ENCODE measurements around the gene PTPN6.

Gene PTPN6

DNA sequence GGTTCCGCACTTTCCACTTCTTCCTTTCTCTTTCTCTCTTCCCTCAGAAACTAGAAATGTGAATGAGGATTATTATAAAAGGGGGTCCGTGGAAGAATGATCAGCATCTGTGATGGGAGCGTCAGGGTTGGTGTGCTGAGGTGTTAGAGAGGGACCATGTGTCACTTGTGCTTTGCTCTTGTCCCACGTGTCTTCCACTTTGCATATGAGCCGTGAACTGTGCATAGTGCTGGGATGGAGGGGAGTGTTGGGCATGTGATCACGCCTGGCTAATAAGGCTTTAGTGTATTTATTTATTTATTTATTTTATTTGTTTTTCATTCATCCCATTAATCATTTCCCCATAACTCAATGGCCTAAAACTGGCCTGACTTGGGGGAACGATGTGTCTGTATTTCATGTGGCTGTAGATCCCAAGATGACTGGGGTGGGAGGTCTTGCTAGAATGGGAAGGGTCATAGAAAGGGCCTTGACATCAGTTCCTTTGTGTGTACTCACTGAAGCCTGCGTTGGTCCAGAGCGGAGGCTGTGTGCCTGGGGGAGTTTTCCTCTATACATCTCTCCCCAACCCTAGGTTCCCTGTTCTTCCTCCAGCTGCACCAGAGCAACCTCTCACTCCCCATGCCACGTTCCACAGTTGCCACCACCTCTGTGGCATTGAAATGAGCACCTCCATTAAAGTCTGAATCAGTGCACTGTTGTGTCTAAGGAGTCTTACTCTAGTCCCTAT lies 28.0 kb upstream of the PTPN6 start:
- no peak for DNase-seq

DNA sequence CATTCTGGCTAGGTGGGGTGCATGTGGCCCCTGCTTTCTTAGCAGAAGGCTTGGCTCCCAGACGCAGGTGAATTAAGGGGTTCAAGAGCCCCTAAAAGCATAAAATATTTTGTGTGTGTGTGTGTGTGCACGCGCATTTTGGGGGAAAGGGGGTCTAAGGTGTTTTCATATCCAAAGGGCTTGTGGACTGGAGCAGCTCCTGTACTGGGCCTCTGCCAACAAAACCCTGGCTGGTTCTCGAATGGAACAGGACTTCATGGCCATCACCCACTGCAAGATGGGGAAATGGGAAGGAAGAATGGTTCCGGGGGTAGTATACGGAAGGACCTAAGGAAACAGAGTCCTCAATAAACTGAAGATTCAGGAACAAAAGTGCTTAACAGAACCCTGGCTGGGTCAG lies 27.3 kb upstream of the PTPN6 start:
- DNase-seq: no peak

DNA sequence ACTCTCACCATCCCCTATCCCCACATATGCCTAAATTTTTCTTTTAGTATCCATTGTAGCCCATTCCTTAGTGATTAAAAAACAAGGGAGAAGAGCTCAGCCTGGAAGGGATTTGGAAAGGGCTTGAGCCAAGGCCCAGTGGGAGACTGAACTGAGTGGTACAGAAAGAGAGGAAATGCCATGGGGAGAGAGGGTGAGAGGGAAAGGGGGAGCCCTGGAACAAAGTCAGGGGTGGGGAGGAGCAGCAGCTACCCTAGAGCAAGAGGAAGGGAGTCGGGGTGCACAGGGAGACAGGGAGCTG lies 26.0 kb upstream of the PTPN6 start:
- DNase-seq: no peak

- no peak for DNase-seq
These were observed 25.4 kb upstream of the PTPN6 start for GRCh38 chr12:6925540-6926279.

- peak; percentile 26 for DNase-seq
These were observed 23.7 kb upstream of the PTPN6 start, which contains the start of gene ATN1 for GRCh38 chr12:6927379-6928021. TSS of gene ATN1 (plus strand) at chr12:6927959. CDS start at chr12:6934002, 6,043 bp downstream.

- no peak for DNase-seq
These were observed 23.0 kb upstream of the PTPN6 start for GRCh38 chr12:6928022-6928702.

GRCh38 chr12:6928703-6929407 lies 22.3 kb upstream of the PTPN6 start:
- DNase-seq: no peak

DNA sequence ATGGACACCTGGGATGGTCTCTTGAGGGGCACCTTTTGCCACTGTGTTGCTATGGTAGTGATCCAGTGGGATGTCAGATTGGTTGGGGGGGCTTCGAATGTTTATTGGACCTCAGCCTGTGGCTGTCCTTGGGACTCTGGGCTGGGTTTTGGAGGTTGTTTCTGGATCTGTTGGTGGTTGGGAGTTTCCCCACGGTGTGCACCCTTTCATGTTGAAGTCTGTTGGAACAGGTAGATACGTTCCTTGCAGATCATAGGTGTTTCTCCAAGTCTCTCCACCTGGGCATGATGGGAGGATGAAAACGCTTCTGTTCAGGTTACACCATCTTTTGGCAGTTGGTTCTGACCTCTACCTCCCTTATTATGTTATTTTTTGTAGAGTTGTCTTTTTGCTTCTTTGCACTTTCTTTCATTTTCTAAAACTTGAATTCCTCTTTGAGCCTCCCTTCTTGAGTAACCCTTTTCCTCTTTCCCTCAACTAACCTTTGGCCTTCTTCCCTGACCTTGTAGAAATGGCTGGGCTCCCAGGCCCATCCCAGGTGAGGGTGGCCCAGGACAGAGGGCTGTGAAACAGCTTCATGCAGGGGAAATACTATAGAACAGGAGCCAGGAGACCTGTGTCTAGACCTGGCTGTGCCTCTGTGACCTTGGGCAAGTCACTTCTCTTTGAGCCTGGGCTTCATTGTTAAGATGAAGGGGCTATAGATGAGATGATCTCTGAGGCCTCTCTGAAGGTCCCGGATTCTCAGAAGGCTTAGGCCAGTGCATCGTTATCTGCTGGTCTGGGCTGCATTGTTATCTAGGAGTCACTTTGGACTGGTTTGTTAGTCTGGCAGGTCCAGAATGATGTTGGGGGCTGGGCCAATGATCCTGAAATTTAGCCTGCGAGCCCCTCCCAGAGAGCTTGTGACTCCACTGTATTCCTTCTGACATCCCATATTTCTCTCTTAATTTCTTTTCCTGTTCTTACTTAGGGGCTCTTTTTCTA lies 21.4 kb upstream of the PTPN6 start:
- DNase-seq: no peak

GRCh38 chr12:6932766-6933165 lies 18.4 kb upstream of the PTPN6 start:
- no peak for DNase-seq

- DNase-seq: no peak
These were observed 17.0 kb upstream of the PTPN6 start for GRCh38 chr12:6934110-6934509.

DNA sequence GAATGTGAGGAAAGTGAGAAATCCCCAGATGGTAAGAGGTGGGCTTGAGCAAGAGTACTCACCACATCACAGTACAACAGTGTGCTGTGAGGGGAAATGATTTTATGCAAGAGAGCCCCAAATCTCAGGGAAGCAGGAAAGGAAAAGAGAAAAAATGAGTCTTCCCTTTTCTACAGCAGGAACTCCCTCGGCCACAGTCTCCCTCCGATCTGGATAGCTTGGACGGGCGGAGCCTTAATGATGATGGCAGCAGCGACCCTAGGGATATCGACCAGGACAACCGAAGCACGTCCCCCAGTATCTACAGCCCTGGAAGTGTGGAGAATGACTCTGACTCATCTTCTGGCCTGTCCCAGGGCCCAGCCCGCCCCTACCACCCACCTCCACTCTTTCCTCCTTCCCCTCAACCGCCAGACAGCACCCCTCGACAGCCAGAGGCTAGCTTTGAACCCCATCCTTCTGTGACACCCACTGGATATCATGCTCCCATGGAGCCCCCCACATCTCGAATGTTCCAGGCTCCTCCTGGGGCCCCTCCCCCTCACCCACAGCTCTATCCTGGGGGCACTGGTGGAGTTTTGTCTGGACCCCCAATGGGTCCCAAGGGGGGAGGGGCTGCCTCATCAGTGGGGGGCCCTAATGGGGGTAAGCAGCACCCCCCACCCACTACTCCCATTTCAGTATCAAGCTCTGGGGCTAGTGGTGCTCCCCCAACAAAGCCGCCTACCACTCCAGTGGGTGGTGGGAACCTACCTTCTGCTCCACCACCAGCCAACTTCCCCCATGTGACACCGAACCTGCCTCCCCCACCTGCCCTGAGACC lies 15.6 kb upstream of the PTPN6 start:
- DNase-seq: no peak

DNA sequence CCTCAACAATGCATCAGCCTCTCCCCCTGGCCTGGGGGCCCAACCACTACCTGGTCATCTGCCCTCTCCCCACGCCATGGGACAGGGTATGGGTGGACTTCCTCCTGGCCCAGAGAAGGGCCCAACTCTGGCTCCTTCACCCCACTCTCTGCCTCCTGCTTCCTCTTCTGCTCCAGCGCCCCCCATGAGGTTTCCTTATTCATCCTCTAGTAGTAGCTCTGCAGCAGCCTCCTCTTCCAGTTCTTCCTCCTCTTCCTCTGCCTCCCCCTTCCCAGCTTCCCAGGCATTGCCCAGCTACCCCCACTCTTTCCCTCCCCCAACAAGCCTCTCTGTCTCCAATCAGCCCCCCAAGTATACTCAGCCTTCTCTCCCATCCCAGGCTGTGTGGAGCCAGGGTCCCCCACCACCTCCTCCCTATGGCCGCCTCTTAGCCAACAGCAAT lies 14.9 kb upstream of the PTPN6 start:
- DNase-seq: no peak

DNA sequence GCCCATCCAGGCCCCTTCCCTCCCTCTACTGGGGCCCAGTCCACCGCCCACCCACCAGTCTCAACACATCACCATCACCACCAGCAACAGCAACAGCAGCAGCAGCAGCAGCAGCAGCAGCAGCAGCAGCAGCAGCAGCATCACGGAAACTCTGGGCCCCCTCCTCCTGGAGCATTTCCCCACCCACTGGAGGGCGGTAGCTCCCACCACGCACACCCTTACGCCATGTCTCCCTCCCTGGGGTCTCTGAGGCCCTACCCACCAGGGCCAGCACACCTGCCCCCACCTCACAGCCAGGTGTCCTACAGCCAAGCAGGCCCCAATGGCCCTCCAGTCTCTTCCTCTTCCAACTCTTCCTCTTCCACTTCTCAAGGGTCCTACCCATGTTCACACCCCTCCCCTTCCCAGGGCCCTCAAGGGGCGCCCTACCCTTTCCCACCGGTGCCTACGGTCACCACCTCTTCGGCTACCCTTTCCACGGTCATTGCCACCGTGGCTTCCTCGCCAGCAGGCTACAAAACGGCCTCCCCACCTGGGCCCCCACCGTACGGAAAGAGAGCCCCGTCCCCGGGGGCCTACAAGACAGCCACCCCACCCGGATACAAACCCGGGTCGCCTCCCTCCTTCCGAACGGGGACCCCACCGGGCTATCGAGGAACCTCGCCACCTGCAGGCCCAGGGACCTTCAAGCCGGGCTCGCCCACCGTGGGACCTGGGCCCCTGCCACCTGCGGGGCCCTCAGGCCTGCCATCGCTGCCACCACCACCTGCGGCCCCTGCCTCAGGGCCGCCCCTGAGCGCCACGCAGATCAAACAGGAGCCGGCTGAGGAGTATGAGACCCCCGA lies 14.3 kb upstream of the PTPN6 start:
- no peak for DNase-seq

- peak; percentile 82 for DNase-seq
These were observed 13.4 kb upstream of the PTPN6 start for GRCh38 chr12:6937481-6938352.

DNA sequence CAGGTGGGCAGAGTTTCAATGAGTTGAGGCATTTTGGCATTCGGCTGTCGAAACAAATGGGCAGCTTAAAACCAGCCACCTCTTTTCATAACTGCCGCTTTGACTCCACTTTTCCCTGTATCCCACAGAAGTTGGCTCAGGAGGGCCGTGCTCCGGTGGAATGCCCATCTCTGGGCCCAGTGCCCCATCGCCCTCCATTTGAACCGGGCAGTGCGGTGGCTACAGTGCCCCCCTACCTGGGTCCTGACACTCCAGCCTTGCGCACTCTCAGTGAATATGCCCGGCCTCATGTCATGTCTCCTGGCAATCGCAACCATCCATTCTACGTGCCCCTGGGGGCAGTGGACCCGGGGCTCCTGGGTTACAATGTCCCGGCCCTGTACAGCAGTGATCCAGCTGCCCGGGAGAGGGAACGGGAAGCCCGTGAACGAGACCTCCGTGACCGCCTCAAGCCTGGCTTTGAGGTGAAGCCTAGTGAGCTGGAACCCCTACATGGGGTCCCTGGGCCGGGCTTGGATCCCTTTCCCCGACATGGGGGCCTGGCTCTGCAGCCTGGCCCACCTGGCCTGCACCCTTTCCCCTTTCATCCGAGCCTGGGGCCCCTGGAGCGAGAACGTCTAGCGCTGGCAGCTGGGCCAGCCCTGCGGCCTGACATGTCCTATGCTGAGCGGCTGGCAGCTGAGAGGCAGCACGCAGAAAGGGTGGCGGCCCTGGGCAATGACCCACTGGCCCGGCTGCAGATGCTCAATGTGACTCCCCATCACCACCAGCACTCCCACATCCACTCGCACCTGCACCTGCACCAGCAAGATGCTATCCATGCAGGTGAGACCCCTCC lies 12.6 kb upstream of the PTPN6 start:
- DNase-seq: no peak

DNA sequence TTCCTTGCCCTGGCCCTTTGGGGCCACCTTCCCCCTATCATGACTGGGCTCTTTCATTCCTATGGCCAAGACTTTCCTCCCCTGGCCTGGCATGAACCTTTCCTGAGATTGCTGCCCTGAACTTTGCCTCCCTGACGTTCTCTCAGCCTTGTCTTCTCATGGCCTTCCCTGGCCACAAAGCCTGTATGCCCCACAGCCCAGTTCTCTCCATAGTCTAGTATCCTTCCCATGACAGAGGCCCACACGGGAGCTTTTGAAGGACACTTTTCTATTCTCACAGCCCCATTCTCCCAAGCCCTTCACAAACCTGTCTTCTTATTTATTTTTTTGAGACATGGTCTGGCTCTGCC lies 12.0 kb upstream of the PTPN6 start:
- DNase-seq: no peak

- no peak for DNase-seq
These were observed 9.9 kb upstream of the PTPN6 start for GRCh38 chr12:6941267-6941666.

DNA sequence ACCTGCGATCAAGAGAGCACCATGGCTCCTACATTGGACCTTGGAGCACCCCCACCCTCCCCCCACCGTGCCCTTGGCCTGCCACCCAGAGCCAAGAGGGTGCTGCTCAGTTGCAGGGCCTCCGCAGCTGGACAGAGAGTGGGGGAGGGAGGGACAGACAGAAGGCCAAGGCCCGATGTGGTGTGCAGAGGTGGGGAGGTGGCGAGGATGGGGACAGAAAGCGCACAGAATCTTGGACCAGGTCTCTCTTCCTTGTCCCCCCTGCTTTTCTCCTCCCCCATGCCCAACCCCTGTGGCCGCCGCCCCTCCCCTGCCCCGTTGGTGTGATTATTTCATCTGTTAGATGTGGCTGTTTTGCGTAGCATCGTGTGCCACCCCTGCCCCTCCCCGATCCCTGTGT lies 9.4 kb upstream of the PTPN6 start:
- DNase-seq: no peak

All from GF-D8 (cell line).